Skeletal muscle cell (primary cell): ENCODE data around the gene ZNF483.
"Not testable (repeated sequence)": the region's sequence is repeated elsewhere in the genome, so short reads cannot be mapped to it uniquely, and the experiment has no call there.

ENCODE experiments used
- DNase-seq: peaks from one replicate; pipeline ENCODE4 v3.0.0-alpha.2; 2010; ENCODE audit warnings: low read depth
- H3K4me3 ChIP-seq: 2 replicates; pipeline ENCODE4 v1.5.1; 2011; ENCODE audit warnings: low read depth, mild to moderate bottlenecking, control low read depth, low read length, moderate library complexity

ZNF483 gene

GRCh38 chr9:111525056-111525977 is at the start of gene ZNF483:
Gene ZNF483 (plus strand): TSS chr9:111525179. CDS start chr9:111527396, 2,217 bp downstream.
- DNase-seq = peak; percentile 23
- H3K4me3 ChIP-seq = peak within 1 kb of the TSS; percentile 76

- no peak overlapping the region for H3K4me3 ChIP-seq
- DNase-seq = no peak
Measured at GRCh38 chr9:111475195-111475594, 49.8 kb upstream of the ZNF483 start.

- no peak for DNase-seq
- no peak overlapping the region for H3K4me3 ChIP-seq
Measured at GRCh38 chr9:111477677-111478076, 47.3 kb upstream of the ZNF483 start.

DNA sequence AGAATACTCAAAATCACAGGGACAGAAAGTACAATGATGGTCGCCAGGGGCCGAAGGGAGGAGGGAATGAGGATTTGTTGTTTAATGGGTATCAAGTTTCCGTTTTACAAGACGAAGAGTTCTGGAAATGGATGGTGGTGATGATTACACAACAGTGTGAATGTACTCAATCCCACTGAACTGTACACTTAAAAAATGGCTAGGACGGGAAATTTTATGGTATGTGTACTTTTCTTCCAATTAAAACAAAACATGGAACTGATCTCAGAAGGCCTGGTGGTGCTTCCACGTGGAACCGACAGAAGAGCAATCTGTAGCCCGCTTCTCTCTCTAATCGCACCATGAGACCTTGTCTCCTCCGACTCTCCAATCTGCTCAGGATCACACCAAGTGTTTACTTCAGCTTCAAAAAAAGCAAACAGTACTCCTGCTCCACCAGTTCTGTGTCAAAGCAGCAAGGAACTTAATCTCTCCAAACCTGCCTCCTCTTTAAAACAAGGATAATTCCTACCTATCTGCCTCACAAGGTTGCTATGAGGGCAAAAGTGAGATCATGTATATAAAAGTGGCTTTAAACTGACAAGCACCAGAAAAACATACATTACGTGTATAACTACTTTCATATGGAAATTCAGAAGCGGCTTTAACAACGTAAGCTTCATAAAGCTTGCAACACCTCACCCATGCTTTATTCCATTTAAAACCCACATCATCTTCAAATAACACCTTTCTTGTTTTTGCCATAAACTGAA is 42.9 kb upstream of the ZNF483 start:
- DNase-seq = peak; percentile 40
- H3K4me3 ChIP-seq = peak overlapping the region; percentile 87

DNA sequence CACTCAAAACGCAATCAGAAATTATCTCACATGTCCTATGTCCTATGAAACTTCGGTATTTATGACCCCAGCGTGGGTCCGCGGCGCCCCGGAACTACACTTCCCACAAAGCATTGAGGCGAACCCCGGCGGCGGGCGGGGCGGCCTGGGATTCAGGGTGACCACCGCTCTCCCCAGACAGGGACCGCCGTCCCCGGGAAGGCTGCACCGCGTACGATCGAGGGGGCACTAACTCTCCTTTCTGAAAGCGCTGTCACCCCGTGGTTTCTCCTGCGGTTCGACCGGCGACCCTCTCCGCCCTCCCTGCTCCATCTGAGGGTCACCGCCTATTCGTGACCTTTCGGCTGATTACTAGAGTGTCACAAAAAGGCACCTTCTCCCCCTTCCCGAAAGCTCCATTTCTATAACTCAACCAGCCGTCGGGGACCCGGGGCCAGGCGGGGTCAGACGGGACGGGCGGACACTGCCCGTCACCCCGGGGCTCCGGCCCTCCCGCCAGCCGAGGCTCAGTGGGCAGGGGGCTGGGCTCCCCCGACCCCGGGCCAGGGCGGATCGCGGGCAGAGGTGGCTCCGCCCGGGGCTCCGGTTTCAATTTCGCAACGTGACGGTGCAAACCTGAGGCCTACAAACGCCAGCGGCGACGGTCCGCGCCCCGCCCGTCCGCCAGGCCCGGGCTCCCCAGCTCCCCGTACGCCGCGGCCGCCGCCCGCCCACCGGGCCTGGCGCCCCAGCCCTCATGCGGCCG is 42.1 kb upstream of the ZNF483 start:
- DNase-seq = peak; percentile 29
- H3K4me3 ChIP-seq = peak overlapping the region; percentile 87

DNA sequence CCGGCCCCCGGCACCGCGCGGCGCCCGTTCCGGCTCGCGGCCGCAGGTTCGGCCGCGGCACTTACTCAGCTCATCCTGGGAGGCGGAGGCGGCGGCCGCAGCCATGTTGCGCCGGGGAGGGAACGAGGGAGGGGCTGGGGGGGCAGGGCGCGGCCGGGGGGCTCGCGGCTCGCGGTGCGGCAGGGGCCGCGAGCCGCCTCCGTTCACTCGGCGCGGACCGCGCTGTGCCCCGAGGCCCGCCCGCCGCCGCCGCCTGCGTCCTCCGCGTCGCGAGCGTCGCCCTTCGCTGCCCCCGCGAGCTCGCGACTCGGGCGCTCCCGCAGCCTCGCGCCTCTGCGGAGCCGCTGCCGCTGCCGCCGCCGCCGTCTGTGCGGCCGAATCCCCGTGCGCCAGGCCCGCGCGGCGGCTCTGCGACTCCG is 41.5 kb upstream of the ZNF483 start:
- H3K4me3 ChIP-seq = peak overlapping the region; percentile 87
- no peak for DNase-seq

GRCh38 chr9:111483858-111484571 is 41.0 kb upstream of the ZNF483 start, which contains the start of gene ECPAS:
Gene ECPAS (minus strand): TSS chr9:111484383. CDS start chr9:111472918, 11,465 bp downstream.
- H3K4me3 ChIP-seq = peak within 1 kb of the TSS; percentile 87
- peak; percentile 45 for DNase-seq

- H3K4me3 ChIP-seq = peak overlapping the region; percentile 59
- no peak for DNase-seq
Measured at GRCh38 chr9:111484572-111484894, 40.4 kb upstream of the ZNF483 start.

- DNase-seq, H3K4me3 ChIP-seq: not testable (repeated sequence)
Measured at GRCh38 chr9:111497196-111497595, 27.8 kb upstream of the ZNF483 start.

GRCh38 chr9:111501005-111501562 is 23.9 kb upstream of the ZNF483 start:
- H3K4me3 ChIP-seq = no peak overlapping the region
- no peak for DNase-seq

DNA sequence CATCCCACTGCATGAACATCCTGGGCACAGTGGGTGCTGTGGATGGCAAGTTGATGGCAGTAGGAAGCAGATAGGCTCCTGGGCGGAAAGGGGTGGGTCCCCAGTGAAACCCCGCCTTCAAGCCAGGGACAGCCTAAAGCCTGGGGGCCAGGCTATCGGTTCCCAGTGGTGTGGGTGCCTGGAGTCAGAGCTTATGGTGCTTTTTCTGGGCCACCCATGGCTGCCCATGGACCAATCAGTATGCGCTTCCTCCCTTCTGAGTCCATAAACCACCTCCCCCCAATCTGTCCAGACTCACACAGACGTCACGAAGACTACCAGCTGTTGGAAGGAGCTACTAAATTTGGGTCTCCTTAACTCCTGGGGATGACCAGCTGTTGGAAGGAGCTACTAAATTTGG is 23.3 kb upstream of the ZNF483 start:
- DNase-seq = no peak
- H3K4me3 ChIP-seq = no peak overlapping the region

DNA sequence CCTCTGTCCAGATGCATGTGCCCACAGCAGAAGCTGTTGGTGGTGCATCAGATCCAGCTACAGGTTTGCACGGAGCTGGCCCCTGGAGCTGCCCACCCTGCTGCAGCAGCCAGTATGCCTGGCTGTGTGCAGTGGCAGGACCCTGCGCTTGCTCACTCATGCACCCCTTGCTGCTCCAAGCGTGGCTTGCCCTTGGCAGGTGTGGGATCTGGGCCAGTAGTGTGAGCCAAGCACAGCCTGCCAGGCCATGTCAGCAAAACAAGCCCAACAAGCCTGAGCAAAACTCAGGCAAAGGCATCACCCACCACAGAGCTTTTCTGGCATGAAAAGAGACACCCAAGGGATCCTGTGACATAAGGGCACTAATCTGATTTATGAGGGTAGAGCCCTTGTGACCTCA is 22.5 kb upstream of the ZNF483 start:
- no peak overlapping the region for H3K4me3 ChIP-seq
- no peak for DNase-seq

DNA sequence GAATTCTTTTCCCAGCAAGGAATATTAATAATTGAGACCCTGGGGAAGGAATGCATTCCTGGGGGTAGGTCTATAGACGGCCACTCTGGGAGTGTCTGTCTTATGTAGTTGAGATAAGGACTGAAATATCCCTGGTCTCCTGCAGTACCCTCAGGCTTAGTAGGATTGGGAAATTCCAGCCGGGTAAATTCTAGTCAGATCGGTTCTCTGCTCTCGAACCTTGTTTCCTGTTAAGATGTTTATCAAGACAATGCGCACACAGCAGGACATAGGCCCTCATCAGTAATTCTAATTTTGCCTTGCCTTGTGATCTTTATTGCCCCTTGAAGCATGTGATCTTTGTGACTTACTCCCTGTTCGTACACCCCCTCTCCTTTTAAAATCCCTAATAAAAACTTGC is 13.4 kb upstream of the ZNF483 start:
- DNase-seq, H3K4me3 ChIP-seq: not testable (repeated sequence)

DNA sequence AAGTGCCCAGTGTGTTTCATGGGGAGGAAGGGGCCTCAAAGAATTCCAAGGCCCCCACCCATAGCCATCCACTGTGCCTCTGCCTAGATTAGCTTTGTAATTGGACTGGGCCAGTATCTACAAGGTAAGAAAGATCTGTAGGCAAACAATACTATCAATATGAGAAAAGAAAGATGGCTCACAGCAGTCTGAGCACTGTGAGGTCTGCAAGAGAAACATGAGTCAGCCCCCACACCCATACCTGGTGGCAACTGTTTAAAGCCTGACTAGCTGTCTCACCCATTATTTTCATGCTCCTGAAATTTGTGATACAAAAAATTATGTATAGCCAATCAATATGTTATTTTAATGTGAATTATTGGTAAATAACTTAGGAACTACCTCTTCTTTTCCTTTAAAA is 10.0 kb upstream of the ZNF483 start:
- DNase-seq = no peak
- no peak overlapping the region for H3K4me3 ChIP-seq

DNA sequence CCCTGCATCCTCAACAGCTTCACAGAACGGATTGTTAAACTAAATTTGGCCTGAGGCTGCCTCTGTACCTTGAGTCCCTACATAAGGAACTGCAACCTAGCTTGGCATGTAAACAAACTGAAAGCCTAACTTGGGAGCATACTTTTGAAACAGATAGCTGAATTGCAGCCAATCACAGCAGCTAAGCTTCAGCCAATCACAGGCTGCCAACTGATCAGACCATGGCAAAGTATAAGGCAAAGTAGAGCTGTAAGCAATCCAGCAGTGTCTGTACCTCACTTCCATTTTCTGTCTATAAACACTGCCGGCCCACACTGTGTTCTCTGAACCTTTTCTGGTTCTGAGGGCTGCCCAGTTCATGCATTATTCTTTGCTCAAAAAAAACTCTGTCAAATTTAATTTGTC is 8.9 kb upstream of the ZNF483 start:
- DNase-seq = no peak

DNA sequence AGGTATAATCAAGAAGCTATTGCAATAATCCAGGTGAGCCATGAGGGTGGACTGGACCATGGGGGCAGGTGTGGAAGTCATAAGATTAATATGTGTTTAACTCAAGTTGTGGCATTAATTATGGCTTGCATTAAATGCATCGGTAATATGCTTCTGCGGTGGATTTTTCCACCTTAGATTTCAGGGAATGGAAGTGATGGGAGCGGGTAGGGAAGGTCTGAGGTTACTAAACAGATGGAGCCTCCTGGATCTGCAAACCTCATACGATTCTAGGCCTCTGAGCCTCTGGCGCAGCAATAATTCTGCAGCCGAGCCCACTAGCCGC is 286 bp upstream of the ZNF483 start:
- H3K4me3 ChIP-seq = peak overlapping the region; percentile 76
- no peak for DNase-seq

More for the DNA sequence above, 8.9 kb upstream of the ZNF483 start:
- no peak overlapping the region for H3K4me3 ChIP-seq

- no peak overlapping the region for H3K4me3 ChIP-seq
- no peak for DNase-seq
Measured at GRCh38 chr9:111527347-111527746, 2.4 kb downstream of the ZNF483 start.

- no peak for DNase-seq
- no peak overlapping the region for H3K4me3 ChIP-seq
Measured at GRCh38 chr9:111529787-111530186, 4.8 kb downstream of the ZNF483 start.

DNA sequence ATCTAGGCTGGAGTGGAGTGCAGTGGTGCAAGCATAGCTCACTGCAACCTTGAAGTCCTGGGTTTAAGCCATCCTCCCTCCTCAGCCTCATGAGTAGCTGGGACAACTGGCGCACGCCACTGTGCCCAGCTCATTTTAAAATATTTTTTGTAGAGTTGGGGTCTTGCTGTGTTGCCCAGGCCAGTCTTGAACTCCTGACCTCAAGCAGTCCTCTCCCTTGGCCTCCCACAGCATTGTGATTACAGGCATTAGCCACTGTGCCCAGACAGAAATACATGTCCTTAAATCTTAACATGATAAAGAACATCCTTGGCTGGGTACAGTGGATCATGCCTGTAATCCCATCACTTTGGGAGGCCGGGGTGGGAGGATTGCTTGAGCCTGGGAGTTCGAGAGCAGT is 6.7 kb downstream of the ZNF483 start:
- H3K4me3 ChIP-seq = no peak overlapping the region
- no peak for DNase-seq
